HG02852 (cell line): ENCODE measurements around the gene NRTN.
"Not testable (repeated sequence)": the region's sequence is repeated elsewhere in the genome, so short reads cannot be mapped to it uniquely, and the experiment has no call there.

ENCODE experiments used
- ATAC-seq: cut with Tn5 transposase; IDR thresholded peaks from one replicate; pipeline ENCODE4 v1.9.1; 2021; ENCODE audit warnings: mild to moderate bottlenecking, moderate library complexity; ENCODE audit not compliant: unreplicated experiment

Gene NRTN

GRCh38 chr19:5804516-5805461, at the start of gene NRTN:
Gene NRTN (plus strand): TSS chr19:5805067. CDS start chr19:5824166, 19,099 bp downstream.
- ATAC-seq: no peak

GRCh38 chr19:5762608-5763217, 42.2 kb upstream of the NRTN start:
- no peak for ATAC-seq

DNA sequence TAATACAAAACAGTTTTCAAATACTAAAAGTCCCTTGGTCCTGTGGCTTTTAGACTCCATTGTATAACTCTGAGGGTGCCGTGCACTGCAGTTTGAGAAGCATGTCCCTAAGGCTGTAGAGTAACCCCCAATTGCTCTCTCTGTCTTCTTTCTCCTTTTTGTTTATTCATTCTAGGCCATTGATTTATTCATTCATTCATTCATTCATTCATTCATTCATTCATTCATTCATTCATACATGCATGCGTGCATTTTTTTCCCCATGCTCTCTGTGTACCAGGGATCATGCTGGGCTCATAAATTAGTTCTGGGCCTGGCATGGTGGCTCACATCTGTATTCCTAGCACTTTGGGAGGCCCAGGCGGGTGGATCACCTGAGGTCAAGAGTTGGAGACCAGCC, 39.6 kb upstream of the NRTN start:
- no peak for ATAC-seq

DNA sequence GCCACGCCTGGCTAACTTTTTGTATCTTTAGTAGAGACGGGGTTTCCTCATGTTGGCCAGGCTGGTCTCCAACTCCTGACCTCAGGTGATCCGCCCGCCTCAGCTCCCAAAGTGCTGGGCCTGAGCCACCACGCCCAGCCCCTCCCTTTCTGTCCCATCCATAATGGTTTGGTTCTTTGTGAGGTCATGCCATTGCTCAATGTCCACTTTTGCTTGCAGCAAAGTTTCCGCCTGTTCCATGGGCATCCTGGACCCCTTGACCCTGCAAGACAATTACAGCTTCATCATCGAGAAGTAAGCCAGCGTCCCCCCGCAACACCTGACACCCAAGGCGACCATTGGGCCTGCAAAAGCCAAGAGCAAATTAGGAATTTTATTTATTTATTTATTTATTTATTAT, 36.9 kb upstream of the NRTN start:
- ATAC-seq: no peak

GRCh38 chr19:5772416-5772815, 32.5 kb upstream of the NRTN start:
- ATAC-seq: no peak

DNA sequence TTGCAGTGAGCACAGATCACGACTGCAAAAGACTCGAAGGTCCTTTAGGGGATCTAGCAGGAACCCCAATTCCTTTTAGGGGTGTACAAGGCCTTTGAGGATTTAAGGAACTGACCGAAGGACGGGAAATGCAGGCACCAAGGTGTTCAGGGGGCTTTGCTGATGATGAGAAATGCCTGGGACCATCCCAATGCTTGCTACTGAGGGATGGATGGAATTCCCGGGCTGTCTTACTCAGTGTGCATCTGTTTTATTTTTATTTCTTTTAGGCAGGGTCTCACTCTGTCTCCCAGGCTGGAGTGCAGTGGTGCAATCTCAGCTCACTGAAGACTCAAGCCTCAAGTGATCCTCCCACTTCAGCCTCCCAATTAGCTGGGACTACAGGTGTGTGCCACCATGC, 31.6 kb upstream of the NRTN start:
- no peak for ATAC-seq

DNA sequence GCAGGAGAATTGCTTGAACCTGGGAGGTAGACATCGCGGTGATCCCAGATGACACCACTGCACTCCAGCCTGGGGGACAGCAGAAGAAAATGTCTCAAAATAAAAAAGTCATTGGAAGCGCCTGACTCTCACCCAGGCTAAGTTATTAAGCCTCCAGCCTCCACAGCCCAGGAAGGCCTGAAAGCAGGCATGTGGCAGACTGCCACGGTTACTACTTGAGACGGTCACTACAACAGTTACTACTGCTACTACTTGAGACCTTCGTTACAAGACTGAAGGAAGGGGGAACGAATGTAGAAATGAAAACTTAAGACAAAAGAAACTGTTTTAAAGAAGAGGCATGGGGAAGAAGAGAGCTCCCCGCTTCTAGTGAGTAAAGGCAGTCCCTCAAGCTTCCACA, 29.9 kb upstream of the NRTN start:
- no peak for ATAC-seq

GRCh38 chr19:5775668-5776309, 29.1 kb upstream of the NRTN start:
- no peak for ATAC-seq

GRCh38 chr19:5778402-5778801, 26.5 kb upstream of the NRTN start:
- ATAC-seq: no peak

DNA sequence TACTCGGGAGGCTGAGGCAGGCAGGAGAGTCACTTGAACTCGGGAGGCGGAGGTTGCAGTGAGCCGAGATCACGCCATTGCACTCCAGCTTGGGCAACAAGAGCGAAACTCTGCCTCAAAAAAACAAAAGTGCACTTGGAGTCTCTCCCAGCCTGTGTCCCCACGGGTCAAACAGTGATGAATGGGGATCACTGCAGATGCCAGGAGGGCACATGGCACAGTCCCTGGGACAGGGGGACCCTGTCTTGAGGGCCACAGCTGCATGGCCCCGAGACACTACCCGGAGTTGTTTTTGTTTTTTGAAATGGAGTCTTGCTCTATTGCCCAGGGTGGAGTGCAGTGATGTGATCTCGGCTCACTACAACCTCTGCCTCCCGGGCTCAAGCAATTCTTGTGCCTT, 24.0 kb upstream of the NRTN start:
- not testable (repeated sequence) for ATAC-seq

DNA sequence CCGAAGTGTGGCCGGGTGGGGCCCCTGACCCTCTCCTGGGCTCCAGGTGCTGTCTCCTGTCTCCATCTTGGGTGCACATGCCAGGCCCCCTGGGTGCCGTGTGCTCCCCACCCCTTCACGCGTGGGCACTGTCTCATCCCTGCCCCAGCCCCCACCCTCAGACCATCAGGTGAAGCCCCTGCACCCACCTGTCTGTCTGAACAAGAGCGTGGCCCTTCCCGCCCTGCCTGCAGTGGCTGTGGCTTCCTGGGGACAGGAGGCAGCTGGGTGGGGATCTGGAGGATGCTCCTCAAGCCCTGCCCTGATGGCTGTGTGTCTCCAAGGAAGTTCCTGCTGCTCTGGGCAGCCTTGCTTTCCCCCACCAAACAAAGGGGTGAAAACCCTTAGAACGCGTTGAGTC, 22.5 kb upstream of the NRTN start:
- ATAC-seq: no peak

DNA sequence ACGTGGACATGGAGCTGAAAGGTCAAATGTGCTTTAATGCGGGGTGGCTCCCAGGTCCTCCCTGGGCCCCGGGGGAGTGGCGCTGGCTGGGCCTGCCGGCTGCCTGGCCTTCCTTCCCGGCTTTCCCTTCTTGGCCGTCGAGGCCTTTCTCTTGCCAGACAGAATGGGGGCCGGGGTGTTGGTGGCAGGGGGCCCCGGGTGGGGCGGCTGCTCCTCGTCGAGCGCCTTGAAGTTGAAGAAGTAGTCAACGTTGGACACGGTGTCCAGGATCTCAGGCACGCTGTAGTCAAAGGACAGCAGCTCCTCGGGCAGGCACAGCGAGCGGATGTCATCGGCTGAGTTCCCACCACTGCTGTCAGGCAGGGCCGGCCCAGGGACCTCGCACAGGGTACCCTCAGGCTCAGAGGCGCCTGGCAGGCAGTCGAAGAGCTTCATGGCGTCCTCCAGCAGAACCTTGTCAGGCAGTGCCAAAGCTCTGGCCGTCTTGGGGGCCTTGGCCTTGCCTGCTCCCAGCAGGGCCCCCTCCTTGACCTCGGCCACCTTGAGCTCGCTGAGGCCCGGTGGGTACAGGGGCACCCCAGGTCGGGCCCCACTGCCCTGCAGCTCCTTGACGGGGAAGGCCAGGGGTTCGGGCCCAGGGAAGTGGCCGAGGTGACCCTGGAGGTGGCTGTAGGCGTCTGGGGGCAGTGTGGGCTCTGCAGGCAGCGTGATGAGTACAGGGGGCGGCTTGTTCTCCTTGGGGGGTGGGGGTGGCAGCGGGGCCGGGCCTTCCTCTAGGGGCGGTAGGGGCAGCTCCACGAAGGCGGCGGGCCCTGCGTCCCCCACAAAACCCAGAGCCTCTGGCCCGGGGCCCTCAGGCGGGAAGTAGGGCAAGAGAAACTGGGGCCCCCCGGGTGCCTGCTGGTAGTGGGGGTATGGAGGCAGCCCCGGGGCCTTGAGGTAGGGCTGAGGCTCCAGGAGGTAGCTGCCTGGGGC, 21.6 kb upstream of the NRTN start:
- no peak for ATAC-seq

DNA sequence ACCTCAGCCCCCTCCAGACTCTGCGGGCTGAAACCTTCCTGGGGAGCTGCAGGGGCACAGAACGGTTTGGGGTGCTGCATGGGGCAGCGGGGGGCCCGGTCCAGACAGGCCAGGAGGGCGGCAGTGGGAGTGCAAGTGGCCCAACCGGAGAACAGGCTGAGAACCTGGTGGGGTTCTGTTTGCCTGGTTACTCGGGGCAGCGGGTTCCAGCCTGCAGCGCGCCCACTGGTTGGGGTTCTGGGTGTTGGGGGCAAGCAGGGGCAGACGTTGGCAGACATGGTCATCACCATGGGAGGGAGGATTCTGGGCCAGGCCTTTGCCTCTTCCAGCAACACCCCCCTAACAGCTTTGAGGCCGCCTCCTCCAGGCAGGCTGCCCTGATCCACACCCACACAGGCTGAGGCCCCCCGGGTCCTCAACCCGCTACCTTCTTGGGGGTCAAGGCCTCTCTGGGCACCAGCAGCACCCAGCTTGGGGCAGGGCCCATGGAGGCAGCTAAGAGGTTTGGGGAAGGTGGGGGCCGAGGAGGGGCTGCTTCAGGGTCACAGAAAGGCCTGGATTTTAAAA, 20.2 kb upstream of the NRTN start, which contains the start of gene PRR22:
PRR22 (minus strand) TSS at position 166 of the 567 bp plus-strand sequence; CDS start at position 80, 86 bp downstream.
- ATAC-seq: no peak

DNA sequence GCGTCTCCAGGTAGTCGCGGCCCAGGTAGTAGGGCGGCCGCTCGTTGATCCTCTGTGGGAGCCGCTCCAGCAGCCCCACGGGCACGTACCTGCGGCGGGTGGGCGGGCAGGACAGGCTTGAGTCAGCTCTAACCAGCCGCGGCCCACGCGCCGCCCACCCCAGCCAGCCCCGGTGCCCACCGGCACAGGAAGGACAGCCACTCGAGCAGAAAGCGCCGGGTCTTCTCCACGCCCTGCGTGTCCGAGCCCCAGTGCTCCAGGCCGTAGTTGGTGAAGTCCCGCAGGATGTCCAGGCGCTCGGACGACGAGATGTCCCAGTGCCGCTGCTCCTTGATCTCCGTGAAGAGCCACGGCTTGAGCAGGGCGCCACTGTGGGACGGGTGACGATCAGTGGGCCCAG, 19.4 kb upstream of the NRTN start:
- ATAC-seq: no peak

DNA sequence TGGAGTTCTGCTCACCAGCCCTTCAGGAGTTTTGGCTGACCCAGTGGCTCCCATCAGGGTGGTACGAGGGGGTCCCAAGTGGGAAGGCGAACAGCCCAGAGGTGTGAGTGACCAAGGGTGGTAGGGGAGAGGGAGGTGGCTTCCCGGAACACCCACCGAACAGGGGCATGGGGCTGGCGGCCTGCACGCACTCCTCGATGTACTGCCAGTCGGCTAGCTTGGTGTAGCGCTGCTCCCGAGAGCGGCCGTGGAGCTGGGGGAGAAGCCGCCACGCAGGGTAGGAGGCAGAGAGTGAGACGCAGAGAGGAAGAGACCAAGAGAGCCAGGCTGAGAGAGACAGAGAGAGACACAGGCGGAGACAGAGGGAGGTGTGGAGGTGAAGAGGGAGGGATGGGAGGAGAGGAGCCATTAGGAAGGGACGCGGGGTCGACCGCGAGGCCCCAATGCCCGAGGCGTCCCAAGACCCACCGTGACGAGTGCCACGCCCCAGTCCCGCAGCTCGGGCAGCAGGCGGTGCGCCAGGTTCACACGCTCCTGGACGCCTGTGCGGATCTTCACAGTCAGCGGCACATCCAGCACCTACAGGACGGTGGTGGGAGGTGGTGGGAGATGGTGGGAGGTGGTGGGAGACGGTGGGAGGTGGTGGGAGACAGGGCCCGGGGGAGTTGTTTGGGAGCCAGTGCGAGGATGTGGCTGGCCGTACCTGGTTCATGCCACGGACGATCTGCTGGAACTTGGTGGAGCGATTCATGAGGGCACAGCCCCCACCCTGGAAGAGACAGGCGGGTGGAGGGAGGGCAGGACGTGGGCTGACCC, 18.1 kb upstream of the NRTN start:
- ATAC-seq: no peak

GRCh38 chr19:5787409-5788182, 17.3 kb upstream of the NRTN start:
- ATAC-seq: no peak

- no peak for ATAC-seq
These were observed 16.4 kb upstream of the NRTN start for GRCh38 chr19:5788422-5788821.

GRCh38 chr19:5789351-5789761, 15.5 kb upstream of the NRTN start:
- ATAC-seq: no peak
